Stimulated activated memory B cell treated with anti-CD40 and anti-IgM and Interleukin-4, amounts not matched to agents 10 μg/mL and 1 μg/mL and 100 μg/mL, for 72 hours (primary cell): ENCODE measurements around the gene TTLL8.

Experiments
- ATAC-seq: fragments of 150-1000 bp; cut with Tn5 transposase; 2 replicates; pipeline ENCODE4 v1.10.0; 2021
- H3K27ac Mint-ChIP-seq: one replicate; pipeline ENCODE4 v1.8.0; 2022; ENCODE audit warnings: mild to moderate bottlenecking, mixed read lengths
- H3K27me3 Mint-ChIP-seq: one replicate; pipeline ENCODE4 v1.8.0; 2022; ENCODE audit warnings: mixed read lengths
- H3K36me3 Mint-ChIP-seq: one replicate; pipeline ENCODE4 v1.8.0; 2022; ENCODE audit warnings: mixed read lengths
- H3K4me1 Mint-ChIP-seq: one replicate; pipeline ENCODE4 v1.8.0; 2022; ENCODE audit warnings: mixed read lengths
- H3K4me3 Mint-ChIP-seq: one replicate; pipeline ENCODE4 v1.8.0; 2022; ENCODE audit warnings: mild to moderate bottlenecking, moderate library complexity, mixed read lengths
- H3K9me3 Mint-ChIP-seq: one replicate; pipeline ENCODE4 v1.8.0; 2022; ENCODE audit warnings: mixed read lengths

The TTLL8 gene

DNA sequence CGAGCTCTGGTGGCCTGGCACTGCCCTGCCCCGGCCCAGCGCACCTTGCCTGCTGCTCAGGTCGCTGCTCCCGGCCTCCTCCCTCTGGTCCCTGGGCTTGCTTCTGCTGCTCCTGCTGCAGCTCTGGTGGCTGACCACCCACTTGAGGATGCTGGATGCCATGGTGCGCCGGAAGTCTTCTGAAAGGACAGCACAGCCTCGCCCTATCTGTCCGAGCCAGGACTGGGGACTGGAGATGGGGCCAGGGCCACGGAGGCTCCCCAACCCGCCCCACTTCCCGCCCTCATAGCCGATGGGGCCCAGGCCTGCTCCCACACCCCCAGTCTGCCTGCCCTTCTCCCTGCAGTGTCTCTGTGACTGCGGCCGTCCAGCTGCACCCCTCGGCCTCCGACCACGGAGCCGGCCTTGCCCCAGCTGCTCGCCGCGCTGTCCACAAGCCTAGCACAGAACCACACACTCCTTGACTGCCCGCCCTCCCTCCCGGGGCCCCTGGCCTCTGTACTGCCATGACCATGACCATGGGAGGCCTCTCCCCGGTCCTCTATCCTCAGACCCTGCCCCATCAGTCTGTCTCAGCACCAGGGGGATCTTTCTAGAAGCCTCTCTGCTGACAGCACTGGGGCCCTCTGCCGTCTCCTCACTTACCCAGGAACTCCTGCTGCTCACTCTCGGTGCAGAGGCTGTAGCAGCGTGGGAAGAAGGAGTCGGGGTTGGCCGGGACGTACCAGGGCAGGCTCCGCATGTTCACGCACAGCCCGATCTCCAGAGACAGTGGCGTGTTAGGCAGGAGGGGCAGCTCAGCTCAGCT lies 12.7 kb downstream of the TTLL8 start:
- ATAC-seq: no peak
- H3K9me3 Mint-ChIP-seq: peaks cover 5% of the 10 kb centered on the region
- peaks cover 68% of the 10 kb centered on the region for H3K27me3 Mint-ChIP-seq
- no peaks in the 10 kb centered on the region for H3K36me3 Mint-ChIP-seq
- H3K4me1 Mint-ChIP-seq: peaks cover 7% of the 10 kb centered on the region
- no peak overlapping the region for H3K27ac Mint-ChIP-seq
- H3K4me3 Mint-ChIP-seq: no peak overlapping the region

DNA sequence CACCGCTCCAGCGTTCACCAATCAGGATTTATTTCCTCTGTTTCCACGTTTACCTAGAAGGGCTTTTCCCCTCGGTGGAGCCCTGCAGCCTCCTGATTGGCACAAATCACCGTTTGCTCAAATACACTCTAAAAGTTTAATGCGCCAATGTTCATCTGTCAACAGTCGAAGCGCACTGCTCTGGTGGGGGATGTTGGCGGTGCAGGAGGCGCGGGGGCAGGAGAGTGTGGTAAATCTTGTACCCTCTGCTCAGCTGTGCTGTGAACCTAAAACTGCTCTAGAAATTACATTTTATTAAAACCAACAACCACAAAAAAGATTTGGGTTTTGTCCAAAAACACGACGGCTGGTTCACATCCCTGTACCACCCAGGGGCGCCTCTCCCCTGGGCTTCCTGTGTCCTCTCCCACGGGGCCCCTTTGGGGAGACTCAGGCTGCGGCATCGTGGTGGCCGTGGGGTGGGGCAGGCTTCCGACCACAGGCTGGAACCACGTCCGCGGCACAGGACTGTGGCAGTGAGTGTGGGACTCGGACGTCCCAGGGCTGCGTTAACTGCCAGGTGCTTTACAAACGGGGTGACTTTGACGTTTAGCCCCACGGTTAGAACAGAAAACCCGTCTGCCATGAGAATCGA lies 13.5 kb downstream of the TTLL8 start:
- H3K4me1 Mint-ChIP-seq: peaks cover 7% of the 10 kb centered on the region
- H3K36me3 Mint-ChIP-seq: no peaks in the 10 kb centered on the region
- H3K27ac Mint-ChIP-seq: no peak overlapping the region
- H3K4me3 Mint-ChIP-seq: no peak overlapping the region
- peaks cover 5% of the 10 kb centered on the region for H3K9me3 Mint-ChIP-seq
- H3K27me3 Mint-ChIP-seq: peaks cover 61% of the 10 kb centered on the region
- ATAC-seq: no peak

DNA sequence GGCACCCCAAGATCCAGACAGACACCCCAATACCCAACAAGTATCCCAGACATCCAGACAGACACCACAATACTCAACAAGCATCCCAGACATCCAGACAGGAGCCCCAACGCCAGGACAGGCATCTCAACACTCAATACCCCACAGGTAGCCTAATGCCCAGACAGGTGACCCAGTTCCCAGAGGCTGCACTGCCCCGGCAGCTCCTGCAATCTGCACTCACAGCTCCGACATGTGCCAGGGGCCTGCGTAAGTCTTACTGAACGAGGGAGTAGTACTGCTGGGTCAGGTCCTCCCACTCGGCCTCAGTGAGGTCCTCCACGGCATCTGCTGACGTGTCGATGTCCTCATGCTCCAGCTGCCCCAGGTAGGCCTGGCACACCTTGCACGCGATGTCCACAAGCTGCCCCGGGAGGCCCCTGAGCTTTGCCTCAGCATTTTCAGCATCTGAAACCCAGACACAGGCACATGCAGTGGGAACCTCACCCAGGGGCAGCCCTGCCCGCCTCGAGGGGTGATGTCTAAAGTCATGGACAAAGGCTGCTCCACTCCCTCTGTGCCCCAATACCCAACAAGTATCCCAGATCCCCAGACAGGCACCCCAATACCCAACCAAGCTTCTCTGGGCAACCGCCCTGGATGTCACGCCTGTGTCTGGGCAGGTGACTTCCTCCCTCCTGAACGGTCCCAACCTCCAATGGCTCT lies 16.6 kb downstream of the TTLL8 start:
- ATAC-seq: no peak
- Mint-ChIP-seq H3K27ac (no peak overlapping the region), H3K9me3 (peaks cover 12% of the 10 kb centered on the region)

DNA sequence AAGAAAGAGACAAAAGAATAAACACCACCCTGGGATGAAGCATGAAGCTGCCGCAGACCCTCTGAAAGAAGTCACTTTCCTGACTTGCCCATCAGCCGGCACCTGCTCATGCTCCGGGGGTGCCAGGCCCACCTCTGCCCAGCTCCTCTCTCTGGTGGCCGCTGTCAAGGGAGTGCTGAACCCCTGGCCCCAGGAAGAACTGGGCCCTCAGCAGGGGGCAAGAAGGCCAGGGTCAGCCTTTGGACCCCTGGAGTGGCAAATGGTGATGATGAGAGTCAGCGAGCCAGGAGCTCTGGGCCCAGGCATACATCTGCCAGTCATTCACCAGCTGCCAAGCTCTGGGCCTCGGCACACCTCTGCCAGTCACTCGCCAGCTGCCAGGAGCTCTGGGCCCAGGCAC lies 17.4 kb downstream of the TTLL8 start:
- peaks cover 12% of the 10 kb centered on the region for H3K9me3 Mint-ChIP-seq
- no peaks in the 10 kb centered on the region for H3K36me3 Mint-ChIP-seq
- ATAC-seq: no peak
- no peak overlapping the region for H3K4me3 Mint-ChIP-seq
- H3K4me1 Mint-ChIP-seq: peaks cover 7% of the 10 kb centered on the region
- H3K27me3 Mint-ChIP-seq: peaks cover 50% of the 10 kb centered on the region
- no peak overlapping the region for H3K27ac Mint-ChIP-seq

More for the DNA sequence above, 16.6 kb downstream of the TTLL8 start:
- no peaks in the 10 kb centered on the region for H3K36me3 Mint-ChIP-seq
- H3K4me3 Mint-ChIP-seq: no peak overlapping the region
- peaks cover 7% of the 10 kb centered on the region for H3K4me1 Mint-ChIP-seq
- H3K27me3 Mint-ChIP-seq: peaks cover 54% of the 10 kb centered on the region

DNA sequence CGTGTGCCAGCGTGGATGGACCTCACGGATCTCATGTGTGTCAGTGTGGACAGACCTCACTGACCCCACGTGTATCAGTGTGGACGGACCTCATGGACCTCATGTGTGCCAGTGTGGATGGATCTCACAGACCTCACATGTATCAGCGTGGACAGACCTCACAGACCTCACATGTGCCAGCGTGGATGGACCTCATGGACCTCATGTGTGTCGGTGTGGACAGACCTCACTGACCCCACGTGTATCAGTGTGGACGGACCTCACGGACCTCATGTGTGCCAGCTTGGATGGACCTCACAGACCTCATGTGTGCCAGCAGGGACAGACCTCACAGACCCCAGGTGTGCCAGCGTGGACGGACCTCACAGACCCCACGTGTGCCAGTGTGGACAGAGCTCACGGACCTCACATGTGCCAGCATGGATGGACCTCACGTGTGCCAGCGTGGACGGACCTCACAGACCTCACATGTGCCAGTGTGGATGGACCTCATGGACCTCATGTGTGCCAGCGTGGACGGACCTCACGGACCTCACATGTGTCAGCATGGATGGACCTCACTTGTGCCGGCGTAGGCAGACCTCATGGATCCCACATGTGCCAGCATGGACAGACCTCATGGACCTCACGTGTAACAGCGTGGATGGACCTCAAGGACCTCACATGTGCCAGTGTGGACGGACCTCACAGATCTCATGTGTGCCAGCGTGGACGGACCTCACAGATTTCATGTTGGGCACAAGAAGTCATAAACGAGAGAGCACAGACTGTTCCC lies 18.2 kb downstream of the TTLL8 start:
- no peak for ATAC-seq
- Mint-ChIP-seq H3K4me3 (no peak overlapping the region), H3K27me3 (peaks cover 50% of the 10 kb centered on the region), H3K27ac (no peak overlapping the region), H3K4me1 (peaks cover 10% of the 10 kb centered on the region), H3K9me3 (peaks cover 12% of the 10 kb centered on the region), H3K36me3 (no peaks in the 10 kb centered on the region)

DNA sequence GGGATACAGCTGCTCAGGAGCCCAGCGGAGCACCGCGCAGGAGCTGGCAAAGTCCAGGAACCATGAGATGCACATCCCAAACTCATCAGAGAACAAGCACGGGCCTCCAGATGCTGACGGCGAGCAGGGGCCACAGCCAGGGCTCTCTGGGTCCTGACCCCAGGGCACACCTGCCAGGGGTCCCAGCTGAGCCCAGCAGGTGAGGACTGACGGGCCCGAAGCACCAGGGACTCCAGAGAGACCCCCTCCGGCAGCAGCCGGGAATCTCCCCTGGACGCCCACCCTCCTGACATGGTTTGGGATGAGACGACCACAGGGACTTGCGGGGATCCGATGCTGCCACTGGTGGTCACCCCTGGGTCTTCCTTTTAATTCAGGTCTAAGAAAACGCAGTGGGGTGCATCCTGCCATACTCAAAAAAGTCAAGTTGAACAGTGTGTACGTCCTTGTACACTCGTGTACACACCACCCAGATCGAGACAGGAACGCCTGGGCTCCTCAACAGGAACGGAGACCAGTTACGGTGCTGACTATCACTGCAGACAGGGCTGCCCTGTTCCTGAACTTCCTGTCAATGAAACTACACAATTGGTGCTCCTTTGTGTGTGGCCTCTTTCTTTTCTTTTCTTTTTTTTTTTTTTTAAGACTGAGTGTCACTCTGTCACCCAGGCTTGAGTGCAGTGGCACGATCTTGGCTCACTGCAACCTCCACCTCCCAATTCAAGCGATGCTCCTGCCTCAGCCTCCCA lies 21.9 kb downstream of the TTLL8 start:
- Mint-ChIP-seq H3K36me3 (no peaks in the 10 kb centered on the region), H3K9me3 (peaks cover 7% of the 10 kb centered on the region), H3K27me3 (peaks cover 50% of the 10 kb centered on the region), H3K4me3 (no peak overlapping the region), H3K4me1 (peaks cover 11% of the 10 kb centered on the region), H3K27ac (no peak overlapping the region)
- no peak for ATAC-seq

DNA sequence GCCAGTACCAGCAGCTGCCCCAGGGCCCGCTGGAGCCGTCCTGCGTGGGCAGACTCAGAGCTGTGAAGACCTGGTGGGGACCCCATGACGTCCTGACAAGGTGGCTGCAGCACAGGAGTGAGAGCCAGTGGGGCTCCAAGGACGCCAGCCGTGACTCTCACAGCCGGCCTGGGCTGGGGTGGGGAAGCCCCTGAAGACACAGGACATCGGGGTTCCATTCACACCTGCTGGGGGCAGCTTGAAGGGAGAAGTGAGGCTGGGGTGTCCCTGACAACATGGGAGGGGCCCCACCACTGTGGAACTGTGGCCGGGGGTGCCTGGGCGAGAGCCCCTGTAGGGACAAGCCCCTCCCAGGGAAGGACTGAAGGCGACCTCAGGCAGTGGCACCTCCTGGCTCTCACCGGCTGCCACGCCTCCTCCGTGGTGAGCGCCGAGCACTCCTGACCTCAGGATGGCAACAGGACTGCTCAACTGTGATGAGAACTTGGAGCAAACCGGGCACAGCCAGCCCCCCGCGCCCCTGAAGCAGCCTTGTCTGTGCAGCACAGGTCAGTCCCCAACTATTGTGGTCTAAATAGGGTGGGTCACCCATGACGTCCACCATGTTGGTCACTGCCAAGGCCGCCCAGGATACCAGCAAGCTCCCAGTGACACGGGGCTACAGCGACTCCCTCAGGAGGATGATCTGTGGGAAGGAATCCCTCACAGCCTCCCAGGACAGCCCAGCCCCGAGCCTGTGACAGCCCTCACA lies 22.8 kb downstream of the TTLL8 start:
- H3K27ac Mint-ChIP-seq: no peak overlapping the region
- H3K36me3 Mint-ChIP-seq: no peaks in the 10 kb centered on the region
- no peak for ATAC-seq
- no peak overlapping the region for H3K4me3 Mint-ChIP-seq
- H3K27me3 Mint-ChIP-seq: peaks cover 52% of the 10 kb centered on the region
- H3K9me3 Mint-ChIP-seq: peaks cover 7% of the 10 kb centered on the region
- peaks cover 11% of the 10 kb centered on the region for H3K4me1 Mint-ChIP-seq

DNA sequence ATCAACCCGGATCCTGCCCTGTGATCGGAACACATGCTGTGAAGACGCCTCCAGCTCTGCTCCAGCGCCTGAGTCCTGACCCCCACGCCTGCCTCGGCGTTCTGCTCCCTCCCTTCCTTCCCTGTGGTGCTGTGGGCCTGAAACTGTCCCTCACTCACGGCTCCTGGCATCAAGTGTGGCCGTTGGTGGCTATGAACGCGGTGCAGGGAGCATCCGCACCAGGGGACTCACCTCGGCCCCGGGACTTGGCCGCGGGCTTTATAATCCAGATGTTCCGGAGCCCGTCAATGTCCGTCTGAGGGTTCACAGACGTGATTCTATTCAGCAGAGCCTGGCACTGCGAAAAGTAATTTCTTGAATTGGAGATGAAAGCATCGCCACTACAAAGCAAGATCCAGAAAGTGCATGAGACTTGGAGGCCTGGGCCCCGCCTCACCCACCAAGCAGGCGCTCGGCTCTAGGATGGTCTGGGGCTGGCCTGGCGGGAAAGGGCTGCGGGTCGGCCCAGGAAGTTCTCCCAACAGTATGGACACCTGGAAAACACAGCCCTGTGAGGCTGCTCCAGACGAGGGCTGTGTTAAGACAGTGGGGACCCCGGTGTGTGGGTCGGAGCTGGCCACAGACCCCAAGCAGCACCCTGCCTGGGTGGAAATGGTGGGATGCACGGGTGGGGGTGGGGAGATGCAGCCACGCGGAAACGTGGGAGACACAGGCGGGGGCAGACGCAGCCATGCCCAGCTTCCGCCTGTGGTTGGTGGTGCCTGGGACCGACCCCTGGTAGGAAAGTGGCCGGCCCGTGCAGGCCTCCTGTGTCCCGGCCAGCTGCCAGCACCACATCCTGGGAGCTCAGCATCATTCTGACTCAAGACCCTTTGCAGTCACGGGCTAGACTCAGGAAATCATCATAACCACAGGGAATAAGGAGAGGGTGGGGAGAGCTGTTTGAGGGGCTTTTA lies 23.7 kb downstream of the TTLL8 start:
- Mint-ChIP-seq H3K4me1 (peaks cover 14% of the 10 kb centered on the region), H3K27me3 (peaks cover 52% of the 10 kb centered on the region), H3K4me3 (no peak overlapping the region), H3K9me3 (peaks cover 6% of the 10 kb centered on the region), H3K36me3 (no peaks in the 10 kb centered on the region), H3K27ac (no peak overlapping the region)
- ATAC-seq: no peak

DNA sequence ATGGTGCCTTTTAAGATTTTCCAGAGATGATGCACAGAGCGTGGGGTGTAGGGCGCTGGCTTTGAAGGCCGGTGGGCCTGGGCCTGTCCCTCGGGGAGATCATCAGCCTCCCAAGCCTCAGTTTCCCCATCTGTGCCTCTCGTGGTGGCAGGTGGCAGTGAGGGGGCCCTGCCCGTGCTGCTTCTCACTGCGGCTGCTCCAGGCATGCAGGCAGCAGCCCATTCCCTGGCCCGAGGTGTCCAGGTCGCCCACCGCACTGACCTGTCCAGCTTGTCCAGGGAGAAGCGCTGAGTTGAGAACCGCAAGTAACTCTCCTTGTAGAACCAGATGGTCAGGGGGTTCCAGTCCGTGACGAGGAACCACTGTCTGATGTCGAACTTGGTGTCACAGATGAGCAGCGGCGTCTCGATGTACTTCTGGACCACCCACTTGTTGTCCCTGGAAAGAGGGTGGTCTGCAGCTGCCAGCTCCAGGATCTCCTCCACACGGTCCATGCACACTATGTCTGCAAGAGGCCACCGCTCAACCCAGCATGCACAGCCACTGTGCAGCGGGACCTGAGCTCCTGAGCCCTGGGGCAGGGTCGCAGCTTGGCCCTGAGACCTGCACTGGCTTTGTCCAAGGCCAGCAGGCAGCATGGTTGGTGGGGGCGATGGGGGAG lies 25.0 kb downstream of the TTLL8 start:
- H3K4me3 Mint-ChIP-seq: no peak overlapping the region
- H3K36me3 Mint-ChIP-seq: no peaks in the 10 kb centered on the region
- no peak overlapping the region for H3K27ac Mint-ChIP-seq
- ATAC-seq: no peak
- H3K27me3 Mint-ChIP-seq: peaks cover 52% of the 10 kb centered on the region
- no peaks in the 10 kb centered on the region for H3K9me3 Mint-ChIP-seq
- H3K4me1 Mint-ChIP-seq: peaks cover 17% of the 10 kb centered on the region

DNA sequence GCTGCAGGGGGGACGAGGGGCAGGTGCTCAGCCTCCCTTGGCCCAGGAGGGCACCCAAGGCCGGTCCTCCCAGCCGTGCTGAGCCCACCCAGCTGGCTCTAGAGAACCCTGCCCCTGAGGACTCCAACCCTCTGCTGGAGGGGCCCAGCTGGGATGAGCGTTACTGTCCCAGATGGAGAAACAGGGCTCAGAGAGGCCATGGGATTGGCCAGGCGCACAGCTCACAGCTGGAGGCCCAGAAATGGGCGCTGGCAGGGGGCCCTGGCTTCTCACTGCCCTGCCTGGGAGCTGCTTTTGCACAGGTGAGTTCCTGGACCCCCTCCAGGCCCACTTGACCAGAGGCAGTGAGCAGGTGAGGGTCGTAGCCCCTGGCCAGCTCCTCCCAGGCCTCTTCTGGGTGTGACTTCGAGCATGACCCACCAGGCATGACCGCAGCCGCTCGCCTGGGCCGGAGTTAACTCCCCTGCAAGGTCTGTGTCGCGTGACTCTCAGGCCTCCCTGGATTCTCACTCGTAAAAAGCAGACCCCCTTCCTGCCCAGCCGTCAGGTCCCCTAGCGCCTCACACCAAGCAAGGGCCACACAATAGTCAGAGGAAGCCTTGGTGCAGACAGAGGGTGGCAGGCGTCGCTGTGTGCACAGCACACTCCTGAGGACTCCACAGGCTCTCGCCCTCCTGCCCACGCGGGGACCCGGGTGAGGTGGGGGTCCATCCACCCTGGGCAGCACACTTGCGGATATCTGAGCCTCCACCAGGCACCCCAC lies 25.8 kb downstream of the TTLL8 start:
- Mint-ChIP-seq H3K9me3 (no peaks in the 10 kb centered on the region), H3K4me1 (peaks cover 17% of the 10 kb centered on the region), H3K27me3 (peaks cover 52% of the 10 kb centered on the region), H3K4me3 (no peak overlapping the region), H3K27ac (no peak overlapping the region), H3K36me3 (no peaks in the 10 kb centered on the region)
- no peak for ATAC-seq

DNA sequence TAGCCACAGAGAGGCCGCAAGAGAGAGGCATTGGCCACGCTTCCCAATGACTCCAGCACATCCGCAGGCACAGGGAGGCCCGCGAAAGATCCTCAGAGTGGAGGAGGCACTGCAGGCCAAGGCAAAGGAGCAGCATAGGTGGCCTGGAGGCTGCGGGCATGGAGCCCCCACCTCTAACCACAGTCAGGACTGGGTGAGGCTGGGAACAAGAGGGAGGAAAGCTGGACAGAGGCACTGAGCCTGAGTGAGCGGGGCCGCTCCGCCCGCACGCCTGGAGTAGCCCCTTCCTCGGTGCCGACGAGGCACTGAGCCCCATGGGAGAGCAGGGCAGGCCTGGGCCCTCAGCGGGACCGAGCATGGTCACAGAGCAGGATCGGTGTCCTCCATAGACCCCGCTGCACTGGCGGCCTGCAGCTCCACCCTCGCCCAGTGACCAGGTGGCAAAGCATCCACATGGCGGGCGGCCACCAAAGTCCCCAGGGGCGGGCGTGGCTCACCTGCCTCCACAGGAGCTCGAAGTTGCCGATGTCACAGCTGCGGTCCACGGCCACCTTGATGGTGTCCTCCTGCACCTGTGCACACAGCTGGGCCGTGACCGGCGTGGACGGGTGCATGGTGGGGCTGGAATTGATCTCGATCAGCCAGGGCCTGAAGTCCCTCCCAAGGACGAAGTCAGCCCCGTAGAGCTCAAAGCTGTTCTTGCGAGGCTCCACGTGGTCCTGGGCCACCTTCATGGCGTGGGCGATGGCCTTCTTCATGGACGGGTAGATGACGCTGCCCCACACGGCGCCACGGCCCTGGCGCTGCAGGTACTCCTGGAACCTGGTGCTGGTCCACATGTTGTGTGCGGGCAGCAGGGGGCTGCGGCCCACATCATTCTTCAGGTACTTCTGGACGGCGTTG lies 26.7 kb downstream of the TTLL8 start:
- H3K9me3 Mint-ChIP-seq: no peaks in the 10 kb centered on the region
- no peaks in the 10 kb centered on the region for H3K36me3 Mint-ChIP-seq
- peaks cover 17% of the 10 kb centered on the region for H3K4me1 Mint-ChIP-seq
- no peak for ATAC-seq
- no peak overlapping the region for H3K27ac Mint-ChIP-seq
- no peak overlapping the region for H3K4me3 Mint-ChIP-seq
- peaks cover 52% of the 10 kb centered on the region for H3K27me3 Mint-ChIP-seq
